IMR-90 (cell line): ENCODE data around the gene ZNF35. TPM values are rescaled to one million over a fixed set of nuclear protein-coding genes. Genes with fewer than 3 reads are reported as not detected.

Experiments used
- ATAC-seq: fragments of 200-7000 bp; cut with Tn5 transposase; 2 replicates; pipeline ENCODE4 v1.9.1; 2020; ENCODE audit warnings: low read depth, mild to moderate bottlenecking, moderate library complexity
- BruUV-seq: library from RNA; stranded (reverse); fragments of 400-500 nt; replicated peaks from 2 replicates; lab custom pipeline; 2021; lab: Mats Ljungman, UMichigan
- CTCF ChIA-PET: fragments of 300-600 bp; formaldehyde crosslinking; extraction: SDS; loops from one replicate; lab custom pipeline; 2021; ENCODE audit warnings: antibody characterized with exemption; lab: Yijun Ruan, JAX
- POLR2A ChIA-PET: fragments of 300-600 bp; sonication (Branson Sonifier 250); formaldehyde crosslinking; loops from one replicate; lab custom pipeline; 2022; ENCODE audit warnings: antibody characterized with exemption; ENCODE audit not compliant: unreplicated experiment; lab: Charles Lee
- DNase-seq: peaks from one replicate; pipeline ENCODE4 v3.0.0; 2013
- H2AFZ ChIP-seq: replicated peaks from 2 replicates; pipeline ENCODE3; 2013; ENCODE audit warnings: low read length, mild to moderate bottlenecking; ENCODE audit not compliant: poor library complexity
- H2AK5ac ChIP-seq: 2 replicates; pipeline ENCODE4 v1.6.1; 2013; ENCODE audit warnings: low read depth, low read length, inconsistent platforms
- H2AK9ac ChIP-seq: replicated peaks from 2 replicates; pipeline ENCODE3; 2013; ENCODE audit warnings: mild to moderate bottlenecking, low read depth, low read length, moderate library complexity; ENCODE audit not compliant: poor library complexity
- H2BK120ac ChIP-seq: 2 replicates; pipeline ENCODE4 v1.6.1; 2013; ENCODE audit warnings: low read depth, low read length, inconsistent platforms
- H2BK15ac ChIP-seq: 3 replicates; pipeline ENCODE4 v1.6.1; 2013; ENCODE audit warnings: low read depth, low read length, inconsistent platforms
- H2BK20ac ChIP-seq: 2 replicates; pipeline ENCODE4 v1.6.1; 2013; ENCODE audit warnings: low read depth, mild to moderate bottlenecking, inconsistent platforms, low read length, moderate library complexity
- H2BK5ac ChIP-seq: 2 replicates; pipeline ENCODE4 v1.6.1; 2013; ENCODE audit warnings: mild to moderate bottlenecking, low read depth, low read length, inconsistent platforms; ENCODE audit not compliant: poor library complexity, severe bottlenecking
- H3K14ac ChIP-seq: replicated peaks from 2 replicates; pipeline ENCODE4 v1.6.1; 2013; ENCODE audit warnings: low read depth, low read length, inconsistent platforms
- H3K18ac ChIP-seq: 2 replicates; pipeline ENCODE4 v1.6.1; 2013; ENCODE audit warnings: low read depth, low read length, control low read depth
- H3K23ac ChIP-seq: 2 replicates; pipeline ENCODE4 v1.6.1; 2013; ENCODE audit warnings: low read depth, low read length, inconsistent platforms
- H3K27ac ChIP-seq: 2 replicates; pipeline ENCODE4 v1.5.1; 2013; ENCODE audit warnings: mild to moderate bottlenecking, control low read depth, low read length; ENCODE audit not compliant: insufficient read depth
- H3K27me3 ChIP-seq: 2 replicates; pipeline ENCODE4 v1.6.1; 2013; ENCODE audit warnings: low read length; ENCODE audit not compliant: control insufficient read depth, insufficient read depth
- H3K36me3 ChIP-seq: 2 replicates; pipeline ENCODE4 v1.6.1; 2013; ENCODE audit warnings: low read length, mixed read lengths; ENCODE audit not compliant: control insufficient read depth, insufficient read depth
- H3K4ac ChIP-seq: 2 replicates; pipeline ENCODE4 v1.6.1; 2013; ENCODE audit warnings: low read depth, low read length, inconsistent platforms
- H3K4me1 ChIP-seq: 2 replicates; pipeline ENCODE4 v1.6.1; 2013; ENCODE audit warnings: low read length, mixed read lengths; ENCODE audit not compliant: control insufficient read depth, insufficient read depth
- H3K4me2 ChIP-seq: 2 replicates; pipeline ENCODE4 v1.6.1; 2013; ENCODE audit warnings: low read depth, mild to moderate bottlenecking, control low read depth, low read length, moderate library complexity
- H3K4me3 ChIP-seq: 2 replicates; pipeline ENCODE4 v1.5.1; 2013; ENCODE audit warnings: low read depth, mild to moderate bottlenecking, control low read depth, low read length, moderate library complexity; ENCODE audit not compliant: insufficient read depth
- H3K56ac ChIP-seq: 2 replicates; pipeline ENCODE4 v1.6.1; 2013; ENCODE audit warnings: low read length, inconsistent platforms; ENCODE audit not compliant: insufficient read depth; ENCODE audit errors: extremely low read depth
- H3K79me1 ChIP-seq, 2 experiments: 2 replicates each; pipeline ENCODE4 v1.6.1; 2013; ENCODE audit warnings: low read length in 2 of 2, inconsistent platforms in 1 of 2, low read depth in 1 of 2
- H3K9ac ChIP-seq: 2 replicates; pipeline ENCODE4 v1.6.1; 2013; ENCODE audit warnings: low read depth, low read length, control low read depth
- H3K9me1 ChIP-seq: 2 replicates; pipeline ENCODE4 v1.6.1; 2013; ENCODE audit warnings: low read length, inconsistent platforms; ENCODE audit not compliant: insufficient read depth
- H3K9me3 ChIP-seq: 2 replicates; pipeline ENCODE4 v1.6.1; 2013; ENCODE audit warnings: low read length; ENCODE audit not compliant: control insufficient read depth, insufficient read depth
- H4K20me1 ChIP-seq: 2 replicates; pipeline ENCODE4 v1.6.1; 2013; ENCODE audit warnings: low read length, inconsistent platforms; ENCODE audit not compliant: insufficient read depth
- H4K5ac ChIP-seq: 2 replicates; pipeline ENCODE4 v1.6.1; 2013; ENCODE audit warnings: mild to moderate bottlenecking, low read depth, low read length, control low read depth
- H4K8ac ChIP-seq, 2 experiments: 2 replicates each; pipeline ENCODE4 v1.6.1; 2013; ENCODE audit warnings: low read depth in 2 of 2, low read length in 2 of 2, control low read depth in 1 of 2, inconsistent platforms in 1 of 2
- H4K91ac ChIP-seq: 2 replicates; pipeline ENCODE4 v1.6.1; 2013; ENCODE audit warnings: low read depth, low read length, inconsistent platforms; ENCODE audit not compliant: insufficient read depth
- CEBPB ChIP-seq: IDR thresholded peaks from 2 replicates; pipeline ENCODE4 v1.6.1; 2012; ENCODE audit warnings: low read depth, low read length, improper control_type of control experiment
- RFX5 ChIP-seq: IDR thresholded peaks from 2 replicates; pipeline ENCODE4 v1.8.0; 2012; ENCODE audit warnings: low read depth, mild to moderate bottlenecking, low read length, moderate library complexity
- whole genome bisulfite sequencing, 2 experiments: methylation state at CpG; one replicate each; pipeline versions ENCODE4 v1.1.5 to v1.1.7; 2013; ENCODE audit warnings: missing lambda C conversion rate in 2 of 2; ENCODE audit not compliant: insufficient read length in 1 of 2; ENCODE audit errors: extremely low coverage in 2 of 2; 5-methylcytosine and 5-hydroxymethylcytosine counted together
- dilution Hi-C: fragments of 300-500 bp; cut with HindIII; formaldehyde crosslinking; loops from one replicate; pipeline ENCODE4 v1.14.3; 2018; ENCODE audit warnings: low sequenced_read_pairs; ENCODE audit not compliant: unreplicated experiment
- in situ Hi-C: fragments of 300-500 bp; cut with MboI; formaldehyde crosslinking; loops from 3 replicates; pipeline ENCODE4 v1.14.3; 2019; ENCODE audit warnings: low sequenced_read_pairs, inconsistent platforms, mixed read lengths
- intact Hi-C: fragments of 100-400 bp; cut with micrococcal nuclease; formaldehyde crosslinking; loops from 2 replicates; pipeline ENCODE4 v1.10.0; 2022
- polyA plus RNA-seq, 3 experiments: library from polyadenylated mRNA; depleted of rRNA; stranded (reverse); fragments of >200 nt; gene quantifications; 2 replicates each; pipeline ENCODE4 v1.2.3, GENCODE V29; 2012; ENCODE audit warnings: low replicate concordance in 1 of 3
- total RNA-seq: library from RNA; depleted of rRNA; stranded (reverse); fragments of >200 nt; gene quantifications from 2 replicates; pipeline ENCODE4 v1.2.3, GENCODE V29; 2012

The ZNF35 gene
- total and polyA plus RNA-seq, 2 of the 4 experiments (the other 2 are of a cell fraction), result 3.8 to 19.5 TPM

GRCh38 chr3:44649709-44650108 is 1.2 kb downstream of the ZNF35 start:
- Histone ChIP-seq H4K5ac (no peak overlapping the region), H3K4me3 (no peak overlapping the region), H2AK9ac (no peak overlapping the region), H3K18ac (no peak overlapping the region), H2BK5ac (no peak overlapping the region), H3K9ac (no peak overlapping the region), H2AFZ (no peak overlapping the region), H3K14ac (no peak overlapping the region), H2AK5ac (no peak overlapping the region), H3K36me3 (peaks cover 32% of the 10 kb centered on the region), H2BK120ac (no peak overlapping the region), H3K27me3 (no peaks in the 10 kb centered on the region), H4K91ac (no peak overlapping the region), H2BK20ac (no peak overlapping the region), H3K27ac (no peak overlapping the region), H3K4me1 (no peaks in the 10 kb centered on the region; the same call in 1 of the 2 replicates), H4K8ac (no peak overlapping the region), H3K9me3 (peaks cover 2% of the 10 kb centered on the region), H3K4ac (no peak overlapping the region), H2BK15ac (no peak overlapping the region), H3K4me2 (no peak overlapping the region), H3K9me1 (no peaks in the 10 kb centered on the region), H3K56ac (no peak overlapping the region), H3K79me1 (peaks cover 6 to 22% of the 10 kb centered on the region in 2 experiments; a peak in 3 of 4 replicates), H4K20me1 (no peaks in the 10 kb centered on the region), H3K23ac (no peak overlapping the region)
- DNase-seq, result no peak
- TF ChIP-seq CEBPB, result peak; percentile 60; the same call in 1 of the 2 replicates
- no peak for TF ChIP-seq RFX5
- in situ Hi-C loops, result loop anchor here (25.0 kb wide), 1 partner anchor 312 kb away; the partner anchor contains the start of gene TCAIM
- ChIA-PET POLR2A (no interaction called here), CTCF (no interaction called here)
- BruUV-seq, result no TSS peak
- intact Hi-C loops, result loop anchor here (10.0 kb wide), 1 partner anchor 265 kb away; no protein-coding TSS in a partner anchor
- dilution Hi-C loops, result no loop called here
- no peak for ATAC-seq
- WGBS, 2 experiments, result no CpG with 5 or more reads among the region's 1 CpG
